K562 (cell line): ENCODE data around the gene CKLF. TPM values are rescaled to one million over a fixed set of nuclear protein-coding genes. Genes with fewer than 3 reads are reported as not detected.

Experiments used
- BRCA1 ChIP-seq, 2 experiments: fragments of 450-650 bp in 1 of 2; sonication (generic) in 1 of 2; formaldehyde crosslinking in 1 of 2; IDR thresholded peaks; 2 replicates each; pipeline versions ENCODE4 v1.5.0 to v1.6.1; 2017 to 2020; ENCODE audit warnings: mild to moderate bottlenecking in 1 of 2, missing genetic modification reagents in 1 of 2
- CREB1 ChIP-seq, 2 experiments: sonication (generic) in 1 of 2; formaldehyde crosslinking in 1 of 2; IDR thresholded peaks; 2 replicates each; pipeline versions ENCODE4 v1.6.1 to v1.8.0; 2012 to 2022; ENCODE audit warnings: inconsistent platforms in 1 of 2, mild to moderate bottlenecking in 1 of 2, missing genetic modification reagents in 1 of 2, moderate library complexity in 1 of 2
- HOXB6 ChIP-seq: fragments of 250-450 bp; sonication (Bioruptor Pico); IDR thresholded peaks from 2 replicates; pipeline ENCODE4 v1.5.1; 2022; ENCODE audit warnings: mild to moderate bottlenecking, borderline replicate concordance
- ILF3 ChIP-seq: fragments of 450-650 bp; IDR thresholded peaks from 2 replicates; pipeline ENCODE4 v1.6.1; 2018; ENCODE audit warnings: antibody characterized with exemption, mild to moderate bottlenecking, moderate library complexity, borderline replicate concordance
- KAT7 ChIP-seq: sonication (generic); formaldehyde crosslinking; IDR thresholded peaks from 2 replicates; pipeline ENCODE4 v1.8.0; 2022; ENCODE audit warnings: missing genetic modification reagents, mild to moderate bottlenecking, borderline replicate concordance
- POLR2AphosphoS5 ChIP-seq: IDR thresholded peaks from 2 replicates; pipeline ENCODE4 v1.6.1; 2011; ENCODE audit warnings: mild to moderate bottlenecking, low read depth, low read length, moderate library complexity; ENCODE audit not compliant: control insufficient read depth, insufficient read depth
- TBP ChIP-seq: optimal IDR thresholded peaks from 2 replicates; pipeline ENCODE3; 2011; ENCODE audit warnings: low read depth, low read length, improper control_type of control experiment
- ZBTB7A ChIP-seq: IDR thresholded peaks from 2 replicates; pipeline ENCODE4 v1.6.1; 2011; ENCODE audit warnings: low read depth, mild to moderate bottlenecking, low read length, moderate library complexity, borderline replicate concordance; ENCODE audit not compliant: control insufficient read depth
- ZZZ3 ChIP-seq: fragments of 450-650 bp; IDR thresholded peaks from 2 replicates; pipeline ENCODE4 v1.6.1; 2016; ENCODE audit warnings: antibody characterized with exemption, mild to moderate bottlenecking, moderate library complexity
- polyA plus RNA-seq, 8 experiments: library from polyadenylated mRNA; depleted of rRNA in 4 of 8; stranded (reverse) in 5 of 8; unstranded in 3 of 8; fragments of >200 nt; fragmentation: Nextera tagmentation in 2 of 8; fragmentation: Illumina TruSeq in 1 of 8; extraction: Ambion mirVana in 2 of 8; extraction: Trizol in 1 of 8; gene quantifications; 2 replicates each; pipeline versions ENCODE4 v1.2.1 to v1.2.3, GENCODE V29; 2011 to 2014; ENCODE audit warnings: inconsistent platforms in 1 of 8, missing spikeins in 1 of 8
- total RNA-seq, 7 experiments: library from RNA; depleted of rRNA in 6 of 7; stranded (reverse); fragments of >200 nt in 6 of 7; fragmentation: Illumina TruSeq in 2 of 7; extraction: Trizol in 2 of 7; gene quantifications; 2 replicates each; pipeline versions ENCODE4 v1.2.1 to v1.2.3, GENCODE V29; 2011 to 2021; ENCODE audit warnings: low replicate concordance in 1 of 7
- TF ChIP-seq, protein P1 (sequence below): fragments of 250-450 bp; sonication (Bioruptor Pico); IDR thresholded peaks from 2 replicates; pipeline ENCODE4 v1.4.0; 2020
- TF ChIP-seq, protein P2 (sequence below): fragments of 250-450 bp; sonication (Bioruptor Pico); IDR thresholded peaks from 2 replicates; pipeline ENCODE4 v1.5.0; 2022; ENCODE audit warnings: mild to moderate bottlenecking

CKLF gene
- total and polyA plus RNA-seq, 9 of the 15 experiments (the other 6 are each of a cell fraction or from before 2014, with no cell fraction given): 84.8 to 322 (median 118) TPM

DNA sequence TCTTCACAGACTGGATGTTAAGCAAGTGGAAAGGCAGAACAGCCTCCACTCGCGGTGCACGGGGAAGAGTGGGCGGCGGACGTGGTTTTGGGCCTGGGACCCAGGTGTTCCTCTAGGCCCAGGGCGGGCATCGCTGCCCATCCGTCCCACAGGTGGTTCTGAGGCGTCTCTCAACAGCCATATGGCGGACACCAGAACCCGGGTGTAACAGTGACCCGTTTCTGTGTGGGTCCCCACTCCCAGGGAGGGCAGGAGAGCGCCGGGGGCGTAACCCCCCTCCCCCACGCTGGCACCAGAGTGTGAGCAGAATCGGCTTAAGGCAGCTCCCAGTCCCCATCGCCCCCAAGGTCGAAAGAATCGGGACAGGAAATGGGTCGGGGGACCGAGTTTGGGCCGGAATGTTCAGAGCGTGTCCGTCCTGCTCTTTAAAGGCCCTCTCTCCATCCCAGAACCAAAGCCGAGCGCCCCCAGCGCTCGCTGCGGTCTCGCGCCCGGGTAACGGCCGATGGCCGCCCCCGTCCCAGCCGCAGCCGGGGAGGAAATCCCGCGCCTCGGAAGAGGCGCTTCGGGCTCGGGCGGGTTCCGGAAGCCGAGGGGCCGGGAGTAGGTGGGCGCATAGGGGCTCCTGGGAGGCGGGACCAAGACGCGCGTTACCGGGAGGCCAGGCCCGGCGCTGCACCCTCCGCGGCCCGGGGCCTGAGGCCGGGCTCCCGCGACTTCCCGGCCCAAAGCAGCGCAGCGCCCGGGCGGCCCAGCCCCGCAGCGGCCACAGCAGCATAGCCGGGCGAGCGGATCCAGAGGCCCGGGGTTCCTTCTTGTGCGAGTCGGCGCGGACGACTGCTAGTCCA, 2.9 kb upstream of the CKLF start, which contains the start of gene TK2 (continued):
- TF ChIP-seq POLR2AphosphoS5: no peak
- TF ChIP-seq ZZZ3: no peak
- TF ChIP-seq ZBTB7A: peak; percentile 95
- no peak for TF ChIP-seq BRCA1 (IDR thresholded peaks at IDR 0.05)
- 0 out of 2 replicates have a peak, but pooled peaks have one; percentile 28 for TF ChIP-seq BRCA1 (CRISPR knock-in tag; IDR thresholded peaks at IDR 0.05)
- TF ChIP-seq, protein P1, sequence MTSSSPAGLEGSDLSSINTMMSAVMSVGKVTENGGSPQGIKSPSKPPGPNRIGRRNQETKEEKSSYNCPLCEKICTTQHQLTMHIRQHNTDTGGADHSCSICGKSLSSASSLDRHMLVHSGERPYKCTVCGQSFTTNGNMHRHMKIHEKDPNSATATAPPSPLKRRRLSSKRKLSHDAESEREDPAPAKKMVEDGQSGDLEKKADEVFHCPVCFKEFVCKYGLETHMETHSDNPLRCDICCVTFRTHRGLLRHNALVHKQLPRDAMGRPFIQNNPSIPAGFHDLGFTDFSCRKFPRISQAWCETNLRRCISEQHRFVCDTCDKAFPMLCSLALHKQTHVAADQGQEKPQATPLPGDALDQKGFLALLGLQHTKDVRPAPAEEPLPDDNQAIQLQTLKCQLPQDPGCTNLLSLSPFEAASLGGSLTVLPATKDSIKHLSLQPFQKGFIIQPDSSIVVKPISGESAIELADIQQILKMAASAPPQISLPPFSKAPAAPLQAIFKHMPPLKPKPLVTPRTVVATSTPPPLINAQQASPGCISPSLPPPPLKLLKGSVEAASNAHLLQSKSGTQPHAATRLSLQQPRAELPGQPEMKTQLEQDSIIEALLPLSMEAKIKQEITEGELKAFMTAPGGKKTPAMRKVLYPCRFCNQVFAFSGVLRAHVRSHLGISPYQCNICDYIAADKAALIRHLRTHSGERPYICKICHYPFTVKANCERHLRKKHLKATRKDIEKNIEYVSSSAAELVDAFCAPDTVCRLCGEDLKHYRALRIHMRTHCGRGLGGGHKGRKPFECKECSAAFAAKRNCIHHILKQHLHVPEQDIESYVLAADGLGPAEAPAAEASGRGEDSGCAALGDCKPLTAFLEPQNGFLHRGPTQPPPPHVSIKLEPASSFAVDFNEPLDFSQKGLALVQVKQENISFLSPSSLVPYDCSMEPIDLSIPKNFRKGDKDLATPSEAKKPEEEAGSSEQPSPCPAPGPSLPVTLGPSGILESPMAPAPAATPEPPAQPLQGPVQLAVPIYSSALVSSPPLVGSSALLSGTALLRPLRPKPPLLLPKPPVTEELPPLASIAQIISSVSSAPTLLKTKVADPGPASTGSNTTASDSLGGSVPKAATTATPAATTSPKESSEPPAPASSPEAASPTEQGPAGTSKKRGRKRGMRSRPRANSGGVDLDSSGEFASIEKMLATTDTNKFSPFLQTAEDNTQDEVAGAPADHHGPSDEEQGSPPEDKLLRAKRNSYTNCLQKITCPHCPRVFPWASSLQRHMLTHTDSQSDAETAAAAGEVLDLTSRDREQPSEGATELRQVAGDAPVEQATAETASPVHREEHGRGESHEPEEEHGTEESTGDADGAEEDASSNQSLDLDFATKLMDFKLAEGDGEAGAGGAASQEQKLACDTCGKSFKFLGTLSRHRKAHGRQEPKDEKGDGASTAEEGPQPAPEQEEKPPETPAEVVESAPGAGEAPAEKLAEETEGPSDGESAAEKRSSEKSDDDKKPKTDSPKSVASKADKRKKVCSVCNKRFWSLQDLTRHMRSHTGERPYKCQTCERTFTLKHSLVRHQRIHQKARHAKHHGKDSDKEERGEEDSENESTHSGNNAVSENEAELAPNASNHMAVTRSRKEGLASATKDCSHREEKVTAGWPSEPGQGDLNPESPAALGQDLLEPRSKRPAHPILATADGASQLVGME (CRISPR knock-in tag): no peak
- TF ChIP-seq KAT7 (CRISPR knock-in tag): peak; percentile 76; the same call in 1 of the 2 replicates
- TF ChIP-seq, protein P2, sequence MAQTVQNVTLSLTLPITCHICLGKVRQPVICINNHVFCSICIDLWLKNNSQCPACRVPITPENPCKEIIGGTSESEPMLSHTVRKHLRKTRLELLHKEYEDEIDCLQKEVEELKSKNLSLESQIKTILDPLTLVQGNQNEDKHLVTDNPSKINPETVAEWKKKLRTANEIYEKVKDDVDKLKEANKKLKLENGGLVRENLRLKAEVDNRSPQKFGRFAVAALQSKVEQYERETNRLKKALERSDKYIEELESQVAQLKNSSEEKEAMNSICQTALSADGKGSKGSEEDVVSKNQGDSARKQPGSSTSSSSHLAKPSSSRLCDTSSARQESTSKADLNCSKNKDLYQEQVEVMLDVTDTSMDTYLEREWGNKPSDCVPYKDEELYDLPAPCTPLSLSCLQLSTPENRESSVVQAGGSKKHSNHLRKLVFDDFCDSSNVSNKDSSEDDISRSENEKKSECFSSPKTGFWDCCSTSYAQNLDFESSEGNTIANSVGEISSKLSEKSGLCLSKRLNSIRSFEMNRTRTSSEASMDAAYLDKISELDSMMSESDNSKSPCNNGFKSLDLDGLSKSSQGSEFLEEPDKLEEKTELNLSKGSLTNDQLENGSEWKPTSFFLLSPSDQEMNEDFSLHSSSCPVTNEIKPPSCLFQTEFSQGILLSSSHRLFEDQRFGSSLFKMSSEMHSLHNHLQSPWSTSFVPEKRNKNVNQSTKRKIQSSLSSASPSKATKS (CRISPR knock-in tag): no peak
- peak; percentile 74; the same call in 1 of the 2 replicates for TF ChIP-seq ILF3
- no peak for TF ChIP-seq HOXB6 (CRISPR knock-in tag)
- TF ChIP-seq TBP: peak; percentile 53
- no peak for TF ChIP-seq CREB1 (IDR thresholded peaks at IDR 0.05)
- TF ChIP-seq CREB1 (CRISPR knock-in tag; IDR thresholded peaks at IDR 0.05): 0 out of 2 replicates have a peak, but pooled peaks have one; percentile 30
